ENCODE measurements around the gene BEST1.

GRCh38 chr11:61927501-61927900, 22.6 kb upstream of the BEST1 start:
- no peak for TF ChIP-seq GABPA (IDR thresholded peaks at IDR 0.05; ENCODE audit: low read depth, low read length)
- TF ChIP-seq GABPA (CRISPR knock-in tag; IDR thresholded peaks at IDR 0.05; ENCODE audit: low read depth), result no peak
- no peak for TF ChIP-seq DNMT1 (CRISPR knock-in tag; IDR thresholded peaks at IDR 0.05)
- TF ChIP-seq HOXA7 (CRISPR knock-in tag; IDR thresholded peaks at IDR 0.05), result no peak
- TF ChIP-seq POLR2A (IDR thresholded peaks at IDR 0.05; ENCODE audit: insufficient read depth in 1 of 2, low read depth in 2 of 2, low read length in 2 of 2), result no peak
- no peak for TF ChIP-seq ZNF570 (CRISPR knock-in tag; IDR thresholded peaks at IDR 0.05; ENCODE audit: borderline replicate concordance)
- no peak for TF ChIP-seq ZBTB7A (CRISPR knock-in tag; IDR thresholded peaks at IDR 0.05)
- no peak for TF ChIP-seq CTCF (CRISPR knock-in tag; IDR thresholded peaks at IDR 0.05)
- no peak for TF ChIP-seq RAD51 (IDR thresholded peaks at IDR 0.05; ENCODE audit: borderline replicate concordance)
- TF ChIP-seq GRHL1 (CRISPR knock-in tag; conservative IDR thresholded peaks at IDR 0.05), result no peak
- no peak for TF ChIP-seq ZNF317 (CRISPR knock-in tag; IDR thresholded peaks at IDR 0.05)
- TF ChIP-seq POLR2AphosphoS5 (IDR thresholded peaks at IDR 0.05; ENCODE audit: low read depth, low read length), result no peak
- no peak for TF ChIP-seq ZNF597 (CRISPR knock-in tag; IDR thresholded peaks at IDR 0.05)
- no peak for TF ChIP-seq ZFX (CRISPR knock-in tag; IDR thresholded peaks at IDR 0.05; ENCODE audit: low read depth)
- no peak for TF ChIP-seq CEBPB (IDR thresholded peaks at IDR 0.05; ENCODE audit: borderline replicate concordance, low read depth, low read length)
